Uterus (tissue), 4 donors: ENCODE measurements around the gene PIEZO2. TPM values are rescaled to one million over a fixed set of nuclear protein-coding genes. Genes with fewer than 3 reads are reported as not detected.
"Not testable (repeated sequence)": the region's sequence is repeated elsewhere in the genome, so short reads cannot be mapped to it uniquely, and the experiment has no call there.

ENCODE experiments used
- DNase-seq, 2 donors: peaks; one replicate each; pipeline ENCODE4 v3.0.0-alpha.2; 2019 to 2020
- H3K27ac ChIP-seq, 2 donors: fragments of 200-600 bp; sonication (generic); 1 replicate in 1 of 2; 2 replicates in 1 of 2; pipeline ENCODE4 v1.5.1; 2016 to 2018
- H3K27me3 ChIP-seq, 2 donors: fragments of 200-600 bp; sonication (generic); one replicate each; pipeline ENCODE4 v1.5.1; 2018 to 2019; ENCODE audit warnings: control low read depth in 1 of 2
- H3K36me3 ChIP-seq, 2 donors: fragments of 200-600 bp; sonication (generic); one replicate each; pipeline ENCODE4 v1.5.1; 2019; ENCODE audit warnings: control low read depth in 1 of 2
- H3K4me1 ChIP-seq, 2 donors: fragments of 200-600 bp; sonication (generic); one replicate each; pipeline ENCODE4 v1.5.1; 2018 to 2019; ENCODE audit warnings: control low read depth in 1 of 2
- H3K4me3 ChIP-seq, 2 donors: fragments of 200-600 bp; sonication (generic); 1 replicate in 1 of 2; 2 replicates in 1 of 2; pipeline ENCODE4 v1.5.1; 2018 to 2019; ENCODE audit warnings: mild to moderate bottlenecking in 1 of 2
- H3K9me3 ChIP-seq, 2 donors: fragments of 200-600 bp; sonication (generic); one replicate each; pipeline ENCODE4 v1.5.1; 2019; ENCODE audit warnings: control low read depth in 1 of 2
- POLR2A ChIP-seq, 2 donors: fragments of 450-650 bp; IDR thresholded peaks; one replicate each; pipeline ENCODE4 v1.6.1; 2016; ENCODE audit warnings: antibody characterized with exemption in 2 of 2, mild to moderate bottlenecking in 1 of 2, moderate library complexity in 1 of 2
- intact Hi-C: fragments of 100-400 bp; cut with DNase I; formaldehyde crosslinking; loops from one replicate; pipeline ENCODE4 v1.15.1; 2023; ENCODE audit warnings: low total_unique reads
- total RNA-seq, 4 donors: library from RNA; depleted of rRNA in 3 of 4; stranded (reverse); fragments of >200 nt in 3 of 4; gene quantifications; one replicate each; pipeline versions ENCODE4 v1.1.0 to v1.2.4, GENCODE V29; 2014 to 2023
- TF ChIP-seq, protein P1 (sequence below), 4 experiments: fragments of 200-600 bp in 2 of 4; fragments of 450-650 bp in 2 of 4; sonication (generic) in 2 of 4; IDR thresholded peaks; one replicate each; pipeline ENCODE4 v1.5.1; 2016 to 2019; ENCODE audit warnings: antibody characterized with exemption in 4 of 4, mild to moderate bottlenecking in 2 of 4, moderate library complexity in 1 of 4
- donor health status: DM: yes; HTN: yes; CAD: no.

Gene PIEZO2
- total RNA-seq, 4 donors from 2014 or later: 1.8 to 42.8 (median 5.6) TPM

DNA sequence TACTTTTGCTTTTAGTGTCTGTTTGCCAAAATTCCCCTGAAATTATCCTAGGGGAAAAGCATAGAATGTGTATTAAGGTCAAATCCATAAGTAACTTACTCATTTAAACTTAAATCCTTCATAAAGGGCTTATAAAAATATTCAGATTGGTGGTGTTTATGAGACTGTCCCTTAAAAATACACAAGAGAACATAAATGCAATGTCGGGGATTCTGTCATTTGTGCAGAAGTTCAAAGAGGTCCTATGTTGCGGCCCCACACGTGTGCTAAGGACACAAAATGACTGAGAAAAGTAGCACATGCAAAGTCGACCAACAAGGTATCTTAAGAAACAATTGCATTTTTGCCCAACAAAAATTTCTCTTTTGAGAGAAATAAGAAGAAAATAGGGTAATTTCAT lies 225.1 kb downstream of the PIEZO2 start:
- H3K36me3 ChIP-seq: no peaks in the 10 kb centered on the region
- intact Hi-C loops: no loop called here
- H3K4me1 ChIP-seq: peaks cover 0 to 6% of the 10 kb centered on the region in 2 donors
- DNase-seq: no peak
- no peaks in the 10 kb centered on the region for H3K27me3 ChIP-seq
- H3K4me3 ChIP-seq: no peak overlapping the region
- no peak for TF ChIP-seq POLR2A (IDR thresholded peaks at IDR 0.05)
- TF ChIP-seq, protein P1, sequence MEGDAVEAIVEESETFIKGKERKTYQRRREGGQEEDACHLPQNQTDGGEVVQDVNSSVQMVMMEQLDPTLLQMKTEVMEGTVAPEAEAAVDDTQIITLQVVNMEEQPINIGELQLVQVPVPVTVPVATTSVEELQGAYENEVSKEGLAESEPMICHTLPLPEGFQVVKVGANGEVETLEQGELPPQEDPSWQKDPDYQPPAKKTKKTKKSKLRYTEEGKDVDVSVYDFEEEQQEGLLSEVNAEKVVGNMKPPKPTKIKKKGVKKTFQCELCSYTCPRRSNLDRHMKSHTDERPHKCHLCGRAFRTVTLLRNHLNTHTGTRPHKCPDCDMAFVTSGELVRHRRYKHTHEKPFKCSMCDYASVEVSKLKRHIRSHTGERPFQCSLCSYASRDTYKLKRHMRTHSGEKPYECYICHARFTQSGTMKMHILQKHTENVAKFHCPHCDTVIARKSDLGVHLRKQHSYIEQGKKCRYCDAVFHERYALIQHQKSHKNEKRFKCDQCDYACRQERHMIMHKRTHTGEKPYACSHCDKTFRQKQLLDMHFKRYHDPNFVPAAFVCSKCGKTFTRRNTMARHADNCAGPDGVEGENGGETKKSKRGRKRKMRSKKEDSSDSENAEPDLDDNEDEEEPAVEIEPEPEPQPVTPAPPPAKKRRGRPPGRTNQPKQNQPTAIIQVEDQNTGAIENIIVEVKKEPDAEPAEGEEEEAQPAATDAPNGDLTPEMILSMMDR (IDR thresholded peaks at IDR 0.05): no peak
- H3K9me3 ChIP-seq: no peaks in the 10 kb centered on the region
- H3K27ac ChIP-seq: no peak overlapping the region

GRCh38 chr18:10923551-10924070 lies 225.8 kb downstream of the PIEZO2 start:
- Histone ChIP-seq H3K36me3 (no peaks in the 10 kb centered on the region), H3K27ac (no peak overlapping the region), H3K4me3 (no peak overlapping the region), H3K9me3 (no peaks in the 10 kb centered on the region), H3K27me3 (no peaks in the 10 kb centered on the region), H3K4me1 (peaks cover 0 to 6% of the 10 kb centered on the region in 2 donors)
- no peak for DNase-seq
- TF ChIP-seq POLR2A (IDR thresholded peaks at IDR 0.05): no peak
- TF ChIP-seq, protein P1 (IDR thresholded peaks at IDR 0.05): no peak
- intact Hi-C loops: no loop called here

- peaks cover 0 to 6% of the 10 kb centered on the region in 2 donors for H3K4me1 ChIP-seq
- H3K9me3 ChIP-seq: no peaks in the 10 kb centered on the region
- no peak for DNase-seq
- H3K27ac ChIP-seq: no peak overlapping the region
- H3K27me3 ChIP-seq: no peaks in the 10 kb centered on the region
- H3K36me3 ChIP-seq: no peaks in the 10 kb centered on the region
- intact Hi-C loops: no loop called here
- TF ChIP-seq, protein P1 (IDR thresholded peaks at IDR 0.05): no peak
- TF ChIP-seq POLR2A (IDR thresholded peaks at IDR 0.05): no peak
- no peak overlapping the region for H3K4me3 ChIP-seq
Measured at GRCh38 chr18:10923141-10923540, 226.2 kb downstream of the PIEZO2 start.

- H3K9me3 ChIP-seq, H3K27ac ChIP-seq, intact Hi-C loops, H3K27me3 ChIP-seq, H3K36me3 ChIP-seq, DNase-seq, H3K4me3 ChIP-seq, H3K4me1 ChIP-seq: not testable (repeated sequence)
Measured at GRCh38 chr18:10922712-10923111, 226.7 kb downstream of the PIEZO2 start.

DNA sequence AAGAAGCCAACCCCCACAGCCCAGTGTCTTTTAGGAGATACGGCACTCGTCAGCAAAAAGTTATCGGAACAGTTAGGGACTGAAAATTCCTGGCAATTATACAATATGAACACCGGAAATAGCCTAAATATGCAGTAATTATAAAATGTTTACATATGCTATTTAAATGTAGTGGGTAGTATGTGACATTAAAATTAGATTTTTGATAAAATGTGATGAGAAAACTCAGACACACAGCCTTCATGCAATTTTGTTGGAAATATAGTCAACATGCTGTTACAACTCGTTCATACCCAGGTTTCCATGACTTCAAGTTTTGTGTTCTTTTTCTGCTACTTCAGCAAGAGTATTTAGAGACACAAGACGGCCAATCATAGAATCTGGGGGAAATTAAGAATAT lies 229.1 kb downstream of the PIEZO2 start:
- intact Hi-C loops, H3K36me3 ChIP-seq, DNase-seq, H3K27me3 ChIP-seq, H3K27ac ChIP-seq, H3K9me3 ChIP-seq, H3K4me3 ChIP-seq, H3K4me1 ChIP-seq: not testable (repeated sequence)

DNA sequence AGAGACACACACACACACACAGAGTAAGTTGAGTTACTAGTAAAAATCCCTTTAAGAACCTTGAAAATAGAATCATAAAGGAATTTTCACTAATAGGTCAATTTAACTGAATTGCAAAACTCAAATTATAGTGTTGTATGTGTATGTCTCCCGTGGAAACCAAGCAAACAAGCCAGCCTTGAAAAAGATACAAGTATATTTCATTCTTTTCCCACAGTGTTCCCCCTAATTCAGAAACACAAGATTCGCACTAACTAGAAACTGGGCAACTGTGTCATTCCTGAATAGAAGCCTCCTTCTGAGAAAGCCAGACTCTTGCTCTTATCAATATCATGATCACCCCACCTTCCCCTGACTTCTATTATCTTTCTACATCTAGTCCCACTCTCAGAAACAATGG lies 229.5 kb downstream of the PIEZO2 start:
- Histone ChIP-seq H3K27me3 (no peaks in the 10 kb centered on the region), H3K36me3 (no peaks in the 10 kb centered on the region), H3K9me3 (no peaks in the 10 kb centered on the region), H3K27ac (no peak overlapping the region), H3K4me3 (no peak overlapping the region), H3K4me1 (no peaks in the 10 kb centered on the region)
- TF ChIP-seq, protein P1 (IDR thresholded peaks at IDR 0.05): no peak
- no peak for TF ChIP-seq POLR2A (IDR thresholded peaks at IDR 0.05)
- DNase-seq: no peak
- intact Hi-C loops: no loop called here
